CMK (cell line): Measurements from ENCODE around the gene TMPRSS3.

Experiments
- DNase-seq: peaks from one replicate; pipeline ENCODE4 v3.0.0-alpha.2; 2010; ENCODE audit warnings: low read depth

TMPRSS3 gene

DNA sequence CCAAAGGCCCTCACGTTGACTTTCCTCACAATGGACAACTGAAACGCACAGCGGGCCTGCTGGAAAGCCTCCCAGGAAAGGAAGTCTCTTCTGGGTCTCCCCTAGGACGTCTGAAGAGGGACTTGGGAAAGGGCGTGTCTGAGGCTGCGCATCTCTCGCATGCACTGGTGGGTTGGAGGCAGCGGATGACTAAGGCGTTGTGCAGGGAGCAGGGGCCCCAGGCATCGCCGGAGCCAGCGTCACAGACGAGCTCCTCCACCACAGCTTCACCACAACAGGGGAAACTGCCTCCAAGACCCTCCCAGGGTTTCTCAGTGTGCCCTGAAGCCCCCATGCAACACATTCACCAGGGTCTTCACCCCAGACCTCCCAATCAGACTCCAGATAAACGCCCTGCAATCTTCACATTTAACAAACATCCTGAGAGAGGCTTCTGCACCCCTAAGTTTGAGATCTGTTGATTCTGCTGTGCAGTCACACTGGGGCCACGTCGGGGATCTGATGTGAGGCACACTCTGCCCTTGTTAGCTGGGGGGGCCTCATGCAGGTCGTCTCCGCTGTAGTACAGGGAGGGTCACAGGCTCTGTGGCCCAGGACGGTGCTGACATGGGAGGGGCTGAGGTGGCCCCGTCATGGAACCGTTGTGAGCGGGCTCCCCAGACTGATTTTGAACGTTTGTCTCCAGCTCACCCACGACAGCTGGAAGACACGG lies 22.5 kb downstream of the TMPRSS3 start:
- DNase-seq = no peak

DNA sequence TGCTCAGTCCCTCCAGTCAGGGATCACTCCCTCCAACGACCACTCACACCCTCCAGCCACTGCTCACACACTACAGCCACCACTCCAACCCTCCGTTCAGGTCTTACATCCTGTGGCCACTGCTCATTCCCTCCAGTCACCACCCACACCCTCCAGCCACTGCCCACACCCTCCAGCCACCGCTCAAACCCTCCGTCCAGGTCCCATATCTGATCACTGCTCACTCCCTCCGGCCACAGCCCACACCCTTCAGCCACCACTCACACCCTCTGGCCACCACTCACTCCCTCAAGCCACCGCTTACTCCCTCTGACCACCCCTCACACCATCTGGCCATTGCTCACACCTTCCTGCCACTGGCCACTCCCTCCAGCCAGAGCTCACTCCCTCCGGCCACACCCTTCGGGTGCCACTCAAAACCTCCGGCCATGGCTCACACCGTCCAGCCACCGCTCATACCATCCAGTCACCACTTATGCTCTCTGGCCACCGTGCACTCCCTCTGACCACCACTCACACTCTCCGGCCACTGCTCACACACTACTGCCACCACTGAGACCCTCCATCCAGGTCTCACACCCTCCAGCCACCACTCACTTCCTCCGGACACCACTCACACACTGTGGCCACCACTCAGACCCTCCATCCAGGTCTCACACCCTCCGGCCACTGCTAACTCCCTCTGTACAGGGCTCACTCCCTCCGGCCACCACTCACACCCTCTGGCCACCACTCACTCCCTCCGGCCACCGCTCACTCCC lies 24.8 kb downstream of the TMPRSS3 start:
- no peak for DNase-seq

DNA sequence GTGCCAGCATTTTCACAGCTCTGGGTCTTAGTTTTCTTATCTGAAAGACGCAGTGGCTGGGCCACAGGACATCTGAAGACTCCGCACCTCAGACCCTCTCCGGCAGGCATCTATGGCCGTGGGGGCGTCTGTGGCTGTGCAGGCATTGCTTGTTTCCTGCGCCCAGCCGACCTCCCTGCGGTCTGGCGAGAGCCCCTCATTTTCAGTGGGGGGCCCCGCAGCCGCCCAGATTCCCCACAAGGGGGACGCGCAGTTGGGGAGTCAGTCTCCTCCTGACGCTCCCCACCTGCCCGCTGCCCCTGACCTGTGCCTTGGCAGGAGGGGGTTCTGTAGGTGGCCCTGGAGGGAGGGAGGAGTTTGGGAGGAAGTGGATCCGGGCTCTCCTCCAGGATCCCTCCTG lies 26.0 kb downstream of the TMPRSS3 start:
- DNase-seq = no peak

DNA sequence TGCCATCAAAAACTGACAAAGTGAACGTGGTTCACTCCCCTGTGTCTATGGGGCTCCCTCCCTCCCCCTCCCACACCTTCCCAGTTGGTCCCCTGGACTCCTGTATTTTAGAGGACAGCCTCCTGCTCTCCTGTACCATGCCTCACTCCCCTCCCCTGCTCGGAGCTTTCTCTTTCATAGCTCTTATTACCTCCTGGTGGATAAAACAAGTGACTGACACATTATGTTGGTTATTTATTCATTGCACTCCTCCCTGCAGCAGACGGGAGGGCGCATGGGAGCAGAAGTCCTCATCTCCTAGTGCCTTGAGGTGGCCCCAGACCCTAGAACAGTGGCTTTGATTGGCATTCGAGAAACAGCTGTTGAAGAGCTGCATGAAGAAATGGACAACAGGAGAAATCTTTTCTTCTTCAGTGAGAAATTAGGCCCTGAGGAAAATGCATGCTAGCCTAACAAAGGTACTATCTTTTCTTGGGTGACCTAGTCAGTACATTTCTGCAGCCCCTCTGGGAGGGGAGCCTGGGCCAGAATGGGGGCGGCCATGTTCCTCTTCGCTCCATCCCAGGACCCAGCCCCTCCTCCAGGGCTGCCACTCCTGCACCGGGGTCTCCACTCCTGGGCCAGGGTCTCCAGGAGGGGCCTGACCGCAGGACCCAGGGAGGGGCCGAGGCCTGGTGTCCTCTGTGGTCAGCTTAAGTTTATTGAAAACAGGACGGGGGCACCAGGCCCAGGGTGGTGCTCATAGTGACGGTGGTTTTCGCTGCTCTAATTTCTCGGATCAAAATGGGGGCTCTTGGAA lies 28.3 kb downstream of the TMPRSS3 start:
- no peak for DNase-seq

DNA sequence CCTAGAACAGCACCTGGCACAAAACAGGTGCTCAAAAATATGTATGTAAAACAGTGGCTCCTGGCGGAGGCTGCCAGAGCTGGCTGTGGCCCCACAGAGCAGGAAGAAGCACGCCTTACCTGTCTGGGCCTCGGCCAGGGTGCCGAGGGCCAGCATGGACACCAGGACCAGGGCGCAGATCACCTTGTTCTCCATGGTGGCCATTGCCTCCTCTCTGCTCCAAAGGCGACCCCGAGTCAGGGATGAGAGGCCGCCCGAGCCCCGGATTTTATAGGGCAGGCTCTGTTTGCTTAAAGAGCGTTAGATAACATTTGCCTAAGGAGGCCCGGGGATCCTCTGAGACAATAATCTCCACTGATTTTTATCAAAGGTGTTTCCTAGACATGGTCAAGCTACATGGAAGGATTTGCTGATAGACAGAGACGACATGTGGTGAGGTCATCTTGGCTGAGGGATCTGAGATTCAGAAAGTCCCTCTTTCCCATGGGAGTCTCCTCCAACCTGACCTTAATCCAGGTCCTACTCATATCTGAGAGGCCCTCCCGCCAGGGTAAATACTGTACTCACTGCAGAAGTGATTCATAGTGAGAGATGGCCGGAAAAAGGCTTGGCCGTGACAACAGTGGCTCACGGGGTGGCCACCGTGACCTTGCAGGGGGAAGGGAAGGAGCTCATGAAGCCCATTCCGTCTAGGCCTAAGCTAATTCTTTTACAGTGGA lies 29.4 kb downstream of the TMPRSS3 start, which contains the start of gene TFF1:
TFF1 (minus strand) TSS at position 244 of the 719 bp plus-strand sequence; CDS start at position 204, 40 bp downstream.
- DNase-seq = no peak

DNA sequence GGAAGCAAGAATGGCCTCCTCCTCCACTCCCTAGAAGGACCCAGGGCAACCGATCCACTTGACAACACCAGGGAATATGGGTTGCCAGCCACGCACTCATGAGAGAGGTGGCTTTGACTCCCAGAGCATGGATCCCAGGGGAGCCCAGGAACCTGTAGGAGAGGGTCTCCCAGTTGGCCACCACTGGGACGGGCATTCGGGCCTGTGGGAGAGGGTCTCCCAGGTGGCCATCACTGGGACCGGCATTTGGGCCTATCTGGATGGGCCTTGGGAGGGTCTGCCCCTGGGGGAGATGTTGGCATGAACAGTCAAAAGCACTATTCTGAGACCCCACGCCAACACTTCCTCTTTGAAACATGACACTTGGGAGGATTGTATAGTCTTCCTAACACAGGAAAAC lies 30.1 kb downstream of the TMPRSS3 start:
- no peak for DNase-seq

DNA sequence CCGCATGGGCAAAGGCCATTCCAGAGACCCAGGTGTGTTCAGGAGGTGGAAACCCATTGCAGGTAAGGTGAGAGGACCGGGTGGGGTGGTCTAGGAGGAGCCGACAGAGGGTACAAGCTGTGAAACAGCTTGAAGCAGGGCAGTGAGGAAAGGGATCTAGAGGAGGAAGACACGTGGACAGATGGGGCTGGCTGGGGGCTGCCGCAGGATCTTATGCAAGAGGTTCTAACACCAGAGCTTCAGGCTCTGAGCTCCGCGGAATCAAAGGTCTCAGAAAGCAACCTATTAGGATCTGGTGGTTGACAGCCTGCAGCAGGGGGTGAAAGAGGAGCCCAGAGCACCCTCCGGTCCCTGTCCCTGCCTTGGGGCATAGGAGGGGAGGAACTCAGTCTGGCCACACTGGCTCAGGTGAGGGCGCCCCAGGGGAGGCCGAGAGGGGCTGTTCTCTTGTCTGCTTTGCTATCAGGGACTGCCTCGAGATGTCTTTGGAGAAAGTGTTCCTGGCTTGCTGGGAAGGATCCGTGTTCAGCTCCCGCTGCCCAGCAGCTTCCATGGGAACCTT lies 31.5 kb downstream of the TMPRSS3 start:
- no peak for DNase-seq

DNA sequence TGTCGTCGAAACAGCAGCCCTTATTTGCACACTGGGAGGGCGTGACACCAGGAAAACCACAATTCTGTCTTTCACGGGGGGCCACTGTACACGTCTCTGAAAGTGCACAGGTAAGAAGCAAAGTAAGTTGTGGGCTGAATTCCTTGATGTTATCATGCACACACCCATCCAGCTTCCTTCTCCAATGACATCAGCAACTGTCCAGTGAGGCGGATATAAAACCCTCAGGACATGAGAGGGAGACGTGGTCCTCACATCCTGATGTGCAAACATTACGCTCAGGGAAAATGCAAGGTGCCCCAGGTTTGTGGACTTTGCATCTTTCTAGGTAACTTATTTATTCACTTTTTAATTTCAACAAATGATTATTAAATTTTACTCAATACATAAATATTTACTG lies 32.5 kb downstream of the TMPRSS3 start:
- DNase-seq = no peak

DNA sequence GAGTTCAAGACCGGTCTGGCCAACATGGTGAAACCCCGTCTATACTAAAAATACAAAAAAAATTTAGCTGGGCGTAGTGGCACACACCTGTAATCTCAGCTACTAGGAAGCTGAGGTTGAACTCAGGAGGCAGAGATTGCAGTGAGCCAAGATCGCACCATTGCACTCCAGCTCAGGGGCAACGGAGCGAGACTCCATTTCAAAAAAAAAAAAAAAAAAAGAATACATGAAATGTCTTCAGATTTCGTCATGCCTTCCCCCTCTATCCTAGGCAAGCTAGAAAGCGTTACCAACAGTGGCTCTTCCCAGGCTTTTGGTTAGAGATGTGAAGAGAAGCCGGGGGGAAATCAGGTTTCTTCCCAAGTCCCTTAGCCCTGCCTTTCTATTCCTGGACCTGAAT lies 33.2 kb downstream of the TMPRSS3 start:
- no peak for DNase-seq

DNA sequence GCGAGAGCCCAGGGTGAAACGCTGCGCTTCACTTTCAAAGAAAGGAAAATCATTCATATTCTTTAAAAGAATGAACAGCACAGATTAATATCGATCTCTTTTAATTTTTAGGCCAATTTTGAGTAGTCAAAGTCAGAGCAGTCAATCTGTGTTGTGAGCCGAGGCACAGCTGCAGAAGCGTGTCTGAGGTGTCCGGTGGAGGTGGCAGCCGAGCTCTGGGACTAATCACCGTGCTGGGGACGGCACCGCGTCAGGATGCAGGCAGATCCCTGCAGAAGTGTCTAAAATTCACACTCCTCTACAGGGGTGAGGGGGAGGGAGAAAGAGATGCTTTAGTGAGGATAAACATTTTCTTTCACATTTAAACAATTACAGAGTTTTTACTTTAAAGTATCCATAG lies 33.7 kb downstream of the TMPRSS3 start:
- no peak for DNase-seq

DNA sequence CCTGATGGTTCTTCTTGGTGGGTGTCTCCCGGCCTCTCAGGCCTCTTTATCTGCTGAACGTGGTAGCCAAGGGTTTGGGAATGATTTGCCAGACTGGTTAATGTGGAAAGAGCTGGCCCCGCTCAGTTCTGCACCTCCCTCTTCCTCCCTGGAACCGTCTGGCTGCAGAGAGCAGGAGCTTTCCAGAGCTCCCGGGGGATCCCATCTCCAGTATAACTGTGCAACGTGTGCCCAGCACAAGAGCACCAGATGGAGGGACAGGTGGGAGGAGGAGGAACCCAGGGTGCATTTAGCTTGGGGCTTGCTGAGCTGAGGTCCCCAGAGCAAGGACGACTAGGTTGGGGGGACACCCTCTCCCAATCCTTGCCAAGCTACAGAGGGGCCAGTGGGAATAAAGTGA lies 34.6 kb downstream of the TMPRSS3 start:
- DNase-seq = no peak

DNA sequence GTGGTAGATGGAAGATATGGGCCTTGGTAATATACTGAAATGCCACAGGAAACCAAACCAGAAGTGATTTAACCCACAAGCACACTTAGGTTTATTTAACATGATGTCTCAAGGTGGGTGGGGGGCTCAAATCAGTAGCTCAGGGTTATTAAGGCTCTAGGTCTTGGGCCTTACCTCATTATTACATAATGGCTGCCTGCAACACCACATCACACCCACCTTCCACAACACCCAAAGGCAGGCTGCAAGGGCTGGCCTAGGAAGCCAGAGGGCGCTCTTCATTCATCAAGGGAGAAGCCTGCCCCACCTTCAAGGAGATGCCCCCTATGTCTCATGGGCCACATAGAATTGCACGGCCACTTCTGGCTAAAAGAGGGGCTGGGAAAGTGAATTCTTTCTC lies 35.5 kb downstream of the TMPRSS3 start:
- DNase-seq = no peak

DNA sequence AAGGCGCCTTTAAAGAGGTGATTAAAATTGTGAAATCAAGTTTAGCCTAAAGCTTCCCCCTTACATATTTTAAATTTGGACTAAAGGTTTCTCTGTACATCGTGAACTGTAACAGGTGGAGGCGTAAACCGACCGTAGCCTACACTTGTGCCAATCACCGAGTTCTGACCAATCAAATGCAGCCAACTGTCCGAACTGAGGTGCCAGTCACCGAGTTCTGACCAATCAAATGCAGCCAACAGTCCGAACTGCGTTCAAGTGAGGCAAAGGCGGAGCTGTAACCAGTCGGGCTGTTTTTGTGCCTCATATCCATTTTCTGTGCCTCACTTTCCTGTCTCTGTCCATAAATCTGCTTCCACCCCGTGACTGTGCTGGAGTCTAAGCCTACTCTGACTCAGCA lies 36.9 kb downstream of the TMPRSS3 start:
- no peak for DNase-seq

DNA sequence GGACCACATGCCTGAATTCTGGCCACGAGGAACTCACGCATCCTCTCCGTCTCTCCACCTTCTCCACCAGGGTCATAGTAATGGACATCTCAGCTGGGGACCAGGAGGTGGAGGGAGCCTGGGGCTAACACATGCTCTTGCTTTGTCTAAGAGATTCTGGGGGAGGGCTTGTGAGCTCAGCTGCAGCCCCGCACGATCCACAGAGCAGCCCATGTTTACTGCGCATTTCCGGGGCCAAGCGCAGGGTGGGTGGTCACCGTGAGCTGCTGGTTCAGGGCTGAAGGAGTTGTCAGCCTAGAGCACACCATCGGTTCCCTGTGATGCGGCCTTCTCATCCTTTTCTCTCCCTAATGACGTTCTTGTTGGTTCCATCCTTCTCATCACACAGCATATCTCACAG lies 37.6 kb downstream of the TMPRSS3 start:
- DNase-seq = no peak

DNA sequence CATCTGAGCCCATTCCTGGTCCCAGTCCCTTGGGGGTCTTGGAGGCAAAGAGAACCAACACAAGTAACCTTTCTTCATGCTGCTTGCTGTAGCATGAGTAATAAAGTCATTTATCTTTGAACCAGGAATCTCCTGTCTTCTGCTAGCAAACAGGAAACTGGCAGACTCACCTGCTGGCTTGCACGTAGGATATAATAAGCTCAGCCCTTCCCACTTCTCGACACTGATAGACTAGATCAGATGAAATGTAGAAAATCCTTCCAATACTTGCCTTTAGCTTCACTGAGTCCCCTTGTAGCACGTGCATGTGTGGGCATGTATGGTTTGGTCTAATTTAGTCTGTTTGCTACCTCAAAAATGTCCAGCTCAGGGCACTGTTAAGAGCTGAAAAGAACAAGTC lies 38.5 kb downstream of the TMPRSS3 start:
- DNase-seq = no peak

DNA sequence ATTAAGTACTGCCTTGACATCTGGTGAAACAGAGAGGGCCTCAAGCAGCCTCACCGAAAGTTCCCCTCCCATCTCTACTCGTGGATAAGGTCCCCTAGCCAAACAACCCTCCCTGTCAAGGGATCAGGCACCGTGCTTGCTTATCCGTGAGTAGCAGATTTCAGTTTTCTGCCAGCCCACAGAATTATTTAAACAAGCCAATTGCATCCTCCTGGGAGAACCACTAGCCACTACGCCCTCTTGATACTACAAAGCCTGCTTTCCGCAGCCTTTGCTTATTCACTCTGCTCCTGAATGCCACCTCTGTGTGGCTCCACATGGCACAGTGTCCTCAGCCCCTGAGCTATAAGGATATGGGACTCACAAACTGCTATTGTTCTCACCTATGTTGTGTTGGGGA lies 39.2 kb downstream of the TMPRSS3 start:
- no peak for DNase-seq

DNA sequence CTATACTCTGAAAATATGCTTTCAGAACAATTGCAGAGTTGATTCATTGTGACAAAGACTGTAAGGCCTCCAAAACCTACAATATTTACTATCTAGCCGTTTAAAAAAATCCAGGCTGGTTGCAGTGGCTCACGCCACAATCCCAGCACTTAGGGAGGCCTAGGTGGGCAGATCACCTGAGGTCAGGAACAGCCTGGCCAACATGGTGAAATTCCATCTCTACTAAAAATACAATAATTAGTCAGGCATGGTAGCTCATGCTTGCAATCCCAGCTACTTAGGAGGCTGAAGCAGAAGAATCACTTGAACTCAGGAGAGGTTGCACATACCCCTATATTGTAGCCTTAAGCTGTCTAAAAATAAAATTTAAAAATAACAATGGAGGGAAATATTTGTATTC lies 39.8 kb downstream of the TMPRSS3 start:
- DNase-seq = no peak

DNA sequence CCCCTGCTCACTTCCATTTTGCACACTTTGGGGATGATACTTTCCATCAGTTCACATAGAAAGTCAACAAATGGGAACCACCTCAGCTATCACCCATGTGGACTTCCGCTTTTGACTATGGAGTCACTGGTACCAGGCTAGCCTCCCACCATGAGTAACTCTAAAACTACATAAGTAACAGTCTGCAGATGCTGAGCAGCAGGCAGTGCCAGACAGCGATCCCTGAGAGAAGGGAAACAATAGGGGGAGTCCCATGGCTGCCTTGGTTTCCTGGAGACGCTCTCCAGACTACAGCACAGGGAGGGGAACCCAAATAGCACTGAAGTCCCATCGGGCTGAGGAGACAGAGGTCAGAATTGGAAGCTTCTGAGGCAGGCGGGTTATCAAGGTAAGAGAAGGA lies 42.2 kb downstream of the TMPRSS3 start:
- no peak for DNase-seq

DNA sequence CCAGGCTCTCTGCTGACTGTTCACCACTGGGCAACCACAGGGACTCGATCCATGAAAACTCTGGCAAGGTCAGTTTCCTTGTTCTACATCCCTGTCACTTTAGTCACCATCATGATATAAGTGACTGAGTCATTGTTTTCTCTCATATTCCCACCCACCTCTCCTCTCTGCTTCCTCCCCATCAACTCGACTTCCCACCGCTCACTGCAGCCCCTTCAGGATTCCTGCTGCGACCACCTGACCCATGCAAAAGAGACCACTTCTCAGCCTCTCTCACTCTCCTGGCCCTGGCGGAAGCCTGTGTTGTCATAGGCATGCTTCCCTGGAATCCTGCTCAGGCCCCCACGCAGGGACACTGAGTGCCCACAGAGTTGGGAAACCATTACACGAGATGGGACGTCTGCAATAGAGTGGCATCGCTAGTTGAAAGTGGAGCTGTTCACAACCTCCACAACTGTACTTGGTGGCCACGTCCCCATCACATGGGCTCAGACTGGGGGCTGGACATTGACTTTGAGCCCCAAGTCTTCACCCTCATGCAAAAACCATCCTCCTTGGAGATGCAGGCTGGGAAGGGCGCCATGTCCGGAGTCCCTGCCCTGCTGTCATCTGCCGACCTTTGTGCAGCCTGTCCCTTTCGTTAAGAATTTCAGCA lies 43.3 kb downstream of the TMPRSS3 start:
- DNase-seq = no peak

DNA sequence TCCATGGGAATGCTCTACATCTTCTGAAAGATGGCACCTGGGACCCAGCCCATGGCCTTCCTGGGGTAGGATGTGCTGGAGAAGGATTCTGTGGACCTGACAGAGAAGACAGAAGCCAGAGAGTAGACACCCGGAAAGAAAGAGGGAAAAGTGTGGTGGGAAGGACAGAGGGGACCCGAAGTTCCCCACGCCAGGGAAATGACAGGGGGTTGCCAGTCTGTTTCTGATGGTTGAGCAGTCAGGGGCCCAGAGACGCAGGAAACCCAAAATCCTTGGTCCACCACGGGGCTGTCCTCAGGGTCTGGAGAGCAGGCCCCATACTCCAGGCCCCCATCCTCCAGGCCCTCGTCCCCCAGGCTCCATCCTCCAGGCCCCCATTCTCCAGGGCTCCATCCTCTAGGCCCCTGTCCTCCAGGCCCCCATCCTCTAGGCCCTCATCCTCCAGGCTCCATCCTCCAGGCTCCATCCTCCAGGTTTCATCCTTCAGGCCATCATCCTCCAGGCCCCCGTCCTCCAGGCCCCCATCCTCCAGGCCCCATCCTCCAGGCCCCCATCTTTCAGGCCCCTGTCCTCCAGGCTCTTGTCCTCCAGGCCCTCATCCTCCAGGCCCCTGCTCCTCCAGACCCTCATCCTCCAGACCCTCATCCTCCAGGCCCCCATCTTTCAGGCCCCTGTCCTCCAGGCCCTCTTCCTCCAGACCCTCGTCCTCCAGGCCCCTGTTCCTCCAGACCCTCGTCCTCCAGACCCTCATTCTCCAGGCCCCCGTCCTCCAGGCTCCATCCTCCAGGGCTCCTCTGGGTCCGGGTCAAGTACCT lies 44.0 kb downstream of the TMPRSS3 start:
- no peak for DNase-seq
